Thoracic aorta (tissue), 2 donors: ENCODE data around the gene ZCCHC3. TPM values are rescaled to one million over a fixed set of nuclear protein-coding genes. Genes with fewer than 3 reads are reported as not detected.

Experiments used
- ATAC-seq: fragments of 150-250 bp; one replicate; pipeline ENCODE4 v1.8.0; 2017; ENCODE audit warnings: low read depth; ENCODE audit not compliant: insufficient number of reproducible peaks, low FRiP score
- DNase-seq: peaks from one replicate; pipeline ENCODE4 v3.0.0-alpha.2; 2020; ENCODE audit warnings: low spot score
- H3K27ac ChIP-seq, 2 donors: fragments of 200-600 bp; sonication (generic); 1 replicate in 1 of 2; 2 replicates in 1 of 2; pipeline ENCODE4 v1.5.1; 2016; ENCODE audit warnings: mild to moderate bottlenecking in 2 of 2, moderate library complexity in 2 of 2
- H3K27me3 ChIP-seq: fragments of 200-600 bp; sonication (generic); replicated peaks from 2 replicates; pipeline ENCODE4 v1.6.0; 2016; ENCODE audit warnings: mild to moderate bottlenecking; ENCODE audit not compliant: insufficient read depth
- H3K36me3 ChIP-seq: fragments of 200-600 bp; sonication (generic); one replicate; pipeline ENCODE4 v1.5.1; 2016
- H3K4me1 ChIP-seq, 2 donors: fragments of 200-600 bp; sonication (generic); 1 replicate in 1 of 2; 2 replicates in 1 of 2; pipeline versions ENCODE4 v1.5.1 to v1.6.0; 2016; ENCODE audit warnings: low read depth in 2 of 2, mild to moderate bottlenecking in 1 of 2; ENCODE audit not compliant: control insufficient read depth in 1 of 2
- H3K4me3 ChIP-seq: fragments of 200-600 bp; sonication (generic); 2 replicates; pipeline ENCODE4 v1.5.1; 2016; ENCODE audit warnings: mild to moderate bottlenecking
- H3K9me3 ChIP-seq: fragments of 200-600 bp; sonication (generic); 2 replicates; pipeline ENCODE4 v1.5.1; 2016
- total RNA-seq, 2 donors: library from RNA; depleted of rRNA; stranded (reverse); fragments of >200 nt; gene quantifications; one replicate each; pipeline versions ENCODE4 v1.1.0 to v1.2.3, GENCODE V29; 2016
- TF ChIP-seq, protein P1 (sequence below): fragments of 200-600 bp; sonication (generic); IDR thresholded peaks from one replicate; pipeline ENCODE4 v1.5.1; 2019; ENCODE audit warnings: antibody characterized with exemption

Gene ZCCHC3
- total RNA-seq, 2 donors from 2014 or later, result 14.4 to 19.5 TPM

DNA sequence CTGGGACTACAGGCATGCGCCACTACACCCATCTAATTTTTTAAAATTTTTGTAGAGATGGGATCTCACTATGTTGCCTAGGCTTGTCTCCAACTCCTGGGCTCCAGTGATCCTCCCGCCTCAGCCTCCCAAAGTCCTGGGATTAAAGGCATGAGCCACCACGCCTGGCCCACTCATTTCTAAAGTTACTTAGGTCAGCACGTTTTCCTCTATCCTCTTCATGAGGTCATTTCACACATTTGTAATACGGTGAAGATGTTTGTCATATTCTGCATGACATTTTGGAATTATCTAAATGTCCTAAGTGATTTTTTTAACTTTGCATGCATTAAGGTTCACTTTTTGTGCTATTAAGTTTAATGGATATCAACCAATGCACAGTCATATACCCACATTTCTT, 16.0 kb downstream of the ZCCHC3 start:
- Histone ChIP-seq H3K36me3 (no peaks in the 10 kb centered on the region), H3K4me1 (peaks cover 6 to 17% of the 10 kb centered on the region in 2 donors), H3K4me3 (no peak overlapping the region), H3K9me3 (no peaks in the 10 kb centered on the region), H3K27ac (no peak overlapping the region), H3K27me3 (no peaks in the 10 kb centered on the region)
- TF ChIP-seq, protein P1, sequence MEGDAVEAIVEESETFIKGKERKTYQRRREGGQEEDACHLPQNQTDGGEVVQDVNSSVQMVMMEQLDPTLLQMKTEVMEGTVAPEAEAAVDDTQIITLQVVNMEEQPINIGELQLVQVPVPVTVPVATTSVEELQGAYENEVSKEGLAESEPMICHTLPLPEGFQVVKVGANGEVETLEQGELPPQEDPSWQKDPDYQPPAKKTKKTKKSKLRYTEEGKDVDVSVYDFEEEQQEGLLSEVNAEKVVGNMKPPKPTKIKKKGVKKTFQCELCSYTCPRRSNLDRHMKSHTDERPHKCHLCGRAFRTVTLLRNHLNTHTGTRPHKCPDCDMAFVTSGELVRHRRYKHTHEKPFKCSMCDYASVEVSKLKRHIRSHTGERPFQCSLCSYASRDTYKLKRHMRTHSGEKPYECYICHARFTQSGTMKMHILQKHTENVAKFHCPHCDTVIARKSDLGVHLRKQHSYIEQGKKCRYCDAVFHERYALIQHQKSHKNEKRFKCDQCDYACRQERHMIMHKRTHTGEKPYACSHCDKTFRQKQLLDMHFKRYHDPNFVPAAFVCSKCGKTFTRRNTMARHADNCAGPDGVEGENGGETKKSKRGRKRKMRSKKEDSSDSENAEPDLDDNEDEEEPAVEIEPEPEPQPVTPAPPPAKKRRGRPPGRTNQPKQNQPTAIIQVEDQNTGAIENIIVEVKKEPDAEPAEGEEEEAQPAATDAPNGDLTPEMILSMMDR, result no peak
- no peak for ATAC-seq
- no peak for DNase-seq

- Histone ChIP-seq H3K9me3 (no peaks in the 10 kb centered on the region), H3K4me3 (no peak overlapping the region), H3K27ac (no peak overlapping the region), H3K4me1 (peaks cover 6 to 15% of the 10 kb centered on the region in 2 donors), H3K36me3 (no peaks in the 10 kb centered on the region), H3K27me3 (no peaks in the 10 kb centered on the region)
- DNase-seq (no peak), ATAC-seq (no peak)
- TF ChIP-seq, protein P1, result no peak
Observed at GRCh38 chr20:313948-314347, 16.6 kb downstream of the ZCCHC3 start.

GRCh38 chr20:316316-317068, 19.1 kb downstream of the ZCCHC3 start:
- DNase-seq, result no peak
- H3K27me3 ChIP-seq, result no peaks in the 10 kb centered on the region
- H3K4me1 ChIP-seq, result no peaks in the 10 kb centered on the region

GRCh38 chr20:324177-325044, 27.0 kb downstream of the ZCCHC3 start:
- no peaks in the 10 kb centered on the region for H3K9me3 ChIP-seq
- H3K27me3 ChIP-seq, result no peaks in the 10 kb centered on the region
- peak overlapping the region; percentile 89 for H3K4me3 ChIP-seq
- DNase-seq (peak; percentile 56), ATAC-seq (peak; percentile 67)
- TF ChIP-seq, protein P1, result peak; percentile 52
- peaks cover 3 to 12% of the 10 kb centered on the region in 2 donors for H3K4me1 ChIP-seq
- no peaks in the 10 kb centered on the region for H3K36me3 ChIP-seq
- H3K27ac ChIP-seq, result peak overlapping the region; percentile 93 to 97

More at GRCh38 chr20:316316-317068, 19.1 kb downstream of the ZCCHC3 start:
- Histone ChIP-seq H3K9me3 (no peaks in the 10 kb centered on the region), H3K4me3 (no peak overlapping the region), H3K27ac (no peak overlapping the region), H3K36me3 (no peaks in the 10 kb centered on the region)
- TF ChIP-seq, protein P1, result no peak
- no peak for ATAC-seq
